Upper lobe of right lung (tissue), 1 donor: ENCODE measurements around the gene CDC42. TPM values are rescaled to one million over a fixed set of nuclear protein-coding genes. Genes with fewer than 3 reads are reported as not detected.

Experiments used
- ATAC-seq: fragments of 200-7000 bp; cut with Tn5 transposase; one replicate; pipeline ENCODE4 v1.9.1; 2020; ENCODE audit warnings: mild to moderate bottlenecking, moderate library complexity
- DNase-seq: peaks from one replicate; pipeline ENCODE4 v3.0.0-alpha.2; 2020
- H3K27ac ChIP-seq: fragments of 200-600 bp; one replicate; pipeline ENCODE4 v1.8.0; 2022
- H3K27me3 ChIP-seq: fragments of 200-600 bp; one replicate; pipeline ENCODE4 v1.8.0; 2022; ENCODE audit warnings: mild to moderate bottlenecking
- H3K36me3 ChIP-seq: fragments of 200-600 bp; one replicate; pipeline ENCODE4 v1.8.0; 2022
- H3K4me1 ChIP-seq: fragments of 200-600 bp; one replicate; pipeline ENCODE4 v1.8.0; 2022
- H3K4me3 ChIP-seq: fragments of 200-600 bp; one replicate; pipeline ENCODE4 v1.8.0; 2022; ENCODE audit warnings: mild to moderate bottlenecking
- H3K9me3 ChIP-seq: fragments of 200-600 bp; one replicate; pipeline ENCODE4 v1.8.0; 2022
- CTCF ChIP-seq: fragments of 200-600 bp; IDR thresholded peaks from one replicate; pipeline ENCODE4 v1.8.0; 2022; ENCODE audit warnings: antibody characterized with exemption
- intact Hi-C: fragments of 100-400 bp; cut with DNase I; formaldehyde crosslinking; loops from one replicate; pipeline ENCODE4 v1.11.0; 2022
- total RNA-seq: library from RNA; stranded (reverse); fragmentation: NEBNext Ultra II Directional; extraction: Animal tissue kit (Norgen Biotek cat#: 25700); gene quantifications from one replicate; pipeline ENCODE4 v1.2.1, GENCODE V29; 2021
- donor health status: DM: no; HTN: yes; CAD: no; lungs with severe emphysema.

Gene CDC42
- total RNA-seq, 1 donor from 2014 or later: 234 TPM

GRCh38 chr1:22093513-22093912 lies 41.0 kb downstream of the CDC42 start:
- H3K4me3 ChIP-seq: no peak overlapping the region
- DNase-seq (no peak), ATAC-seq (no peak)
- peaks cover 25% of the 10 kb centered on the region for H3K4me1 ChIP-seq
- H3K27me3 ChIP-seq: no peaks in the 10 kb centered on the region
- H3K36me3 ChIP-seq: peaks cover 77% of the 10 kb centered on the region
- intact Hi-C loops: no loop called here
- no peak overlapping the region for H3K27ac ChIP-seq
- no peaks in the 10 kb centered on the region for H3K9me3 ChIP-seq
- TF ChIP-seq CTCF: no peak

- Histone ChIP-seq H3K9me3 (no peaks in the 10 kb centered on the region), H3K36me3 (peaks cover 73% of the 10 kb centered on the region)
- intact Hi-C loops: no loop called here
These were observed 43.5 kb downstream of the CDC42 start for GRCh38 chr1:22096036-22096435.

GRCh38 chr1:22096463-22096862 lies 44.0 kb downstream of the CDC42 start:
- DNase-seq (no peak), ATAC-seq (no peak)
- no peaks in the 10 kb centered on the region for H3K9me3 ChIP-seq
- H3K27ac ChIP-seq: no peak overlapping the region
- no peaks in the 10 kb centered on the region for H3K27me3 ChIP-seq
- no peak for TF ChIP-seq CTCF
- H3K4me1 ChIP-seq: no peaks in the 10 kb centered on the region
- no peak overlapping the region for H3K4me3 ChIP-seq
- intact Hi-C loops: no loop called here
- H3K36me3 ChIP-seq: peaks cover 68% of the 10 kb centered on the region

More at GRCh38 chr1:22096036-22096435, 43.5 kb downstream of the CDC42 start:
- Histone ChIP-seq H3K27me3 (no peaks in the 10 kb centered on the region), H3K4me1 (peaks cover under 1% of the 10 kb centered on the region), H3K4me3 (no peak overlapping the region), H3K27ac (no peak overlapping the region)
- DNase-seq: no peak
- TF ChIP-seq CTCF: no peak
- ATAC-seq: no peak

- intact Hi-C loops: no loop called here
- no peaks in the 10 kb centered on the region for H3K27me3 ChIP-seq
- ATAC-seq (no peak), DNase-seq (no peak)
- peaks cover 58% of the 10 kb centered on the region for H3K36me3 ChIP-seq
- no peak overlapping the region for H3K4me3 ChIP-seq
- no peak overlapping the region for H3K27ac ChIP-seq
- H3K9me3 ChIP-seq: no peaks in the 10 kb centered on the region
- no peak for TF ChIP-seq CTCF
- no peaks in the 10 kb centered on the region for H3K4me1 ChIP-seq
These were observed 46.2 kb downstream of the CDC42 start for GRCh38 chr1:22098752-22099151.

- no peak for TF ChIP-seq CTCF
- intact Hi-C loops: no loop called here
- no peaks in the 10 kb centered on the region for H3K9me3 ChIP-seq
- ATAC-seq (no peak), DNase-seq (no peak)
- H3K4me1 ChIP-seq: peaks cover 5% of the 10 kb centered on the region
- no peak overlapping the region for H3K27ac ChIP-seq
- H3K27me3 ChIP-seq: no peaks in the 10 kb centered on the region
- H3K36me3 ChIP-seq: peaks cover 56% of the 10 kb centered on the region
- H3K4me3 ChIP-seq: no peak overlapping the region
These were observed 47.7 kb downstream of the CDC42 start for GRCh38 chr1:22100168-22100567.

- Histone ChIP-seq H3K4me3 (no peak overlapping the region), H3K4me1 (peaks cover 5% of the 10 kb centered on the region), H3K9me3 (no peaks in the 10 kb centered on the region), H3K36me3 (peaks cover 48% of the 10 kb centered on the region), H3K27ac (no peak overlapping the region), H3K27me3 (no peaks in the 10 kb centered on the region)
- TF ChIP-seq CTCF: no peak
- intact Hi-C loops: no loop called here
- DNase-seq (no peak), ATAC-seq (no peak)
These were observed 48.7 kb downstream of the CDC42 start for GRCh38 chr1:22101199-22101598.
